ENCODE data around the gene FBXL13.

DNA sequence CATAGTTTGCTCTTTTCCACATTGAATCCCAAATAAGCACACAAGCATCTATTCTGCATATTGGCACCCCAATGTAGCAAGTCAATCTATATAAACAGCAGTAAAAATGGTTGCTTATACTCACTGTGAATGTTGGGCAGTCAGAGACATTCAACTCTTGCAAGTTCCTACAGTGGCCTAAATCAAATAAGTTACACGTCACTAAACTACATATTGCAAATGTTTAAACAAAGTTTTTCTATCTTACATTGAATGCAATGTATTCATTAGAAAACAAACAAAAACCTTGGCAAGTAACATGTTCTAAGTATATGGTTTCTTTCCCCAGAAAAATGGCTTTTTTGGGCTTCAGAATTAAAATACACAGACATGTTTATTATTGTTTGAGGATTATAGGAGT is 142.8 kb downstream of the FBXL13 start:
- TF ChIP-seq CTCF (IDR thresholded peaks at IDR 0.05): no peak
- no peak for TF ChIP-seq POLR2A (IDR thresholded peaks at IDR 0.05)
